Ishikawa (cell line): ENCODE measurements around the gene CPT1B.

Experiments
- CEBPB ChIP-seq: IDR thresholded peaks from 2 replicates; pipeline ENCODE4 v1.6.1; 2012
- CREB1 ChIP-seq: IDR thresholded peaks from 2 replicates; pipeline ENCODE4 v1.6.1; 2012; ENCODE audit warnings: low read depth
- EGR1 ChIP-seq: IDR thresholded peaks from 2 replicates; pipeline ENCODE4 v1.6.1; 2012
- EP300 ChIP-seq: IDR thresholded peaks from 2 replicates; pipeline ENCODE4 v1.6.1; 2012; ENCODE audit warnings: borderline replicate concordance
- FOXM1 ChIP-seq: IDR thresholded peaks from 2 replicates; pipeline ENCODE4 v1.6.1; 2012; ENCODE audit warnings: low read depth, borderline replicate concordance
- MAX ChIP-seq: IDR thresholded peaks from 2 replicates; pipeline ENCODE4 v1.6.1; 2012
- NFIC ChIP-seq: IDR thresholded peaks from 2 replicates; pipeline ENCODE4 v1.6.1; 2012
- RAD21 ChIP-seq: IDR thresholded peaks from 2 replicates; pipeline ENCODE4 v1.6.1; 2012; ENCODE audit warnings: low read depth
- REST ChIP-seq: IDR thresholded peaks from 2 replicates; pipeline ENCODE4 v1.6.1; 2012; ENCODE audit warnings: low read depth, mild to moderate bottlenecking
- TAF1 ChIP-seq: IDR thresholded peaks from 2 replicates; pipeline ENCODE4 v1.6.1; 2012; ENCODE audit warnings: low read depth, mild to moderate bottlenecking
- TCF12 ChIP-seq: IDR thresholded peaks from 2 replicates; pipeline ENCODE4 v1.6.1; 2012; ENCODE audit warnings: low read depth
- TEAD4 ChIP-seq: IDR thresholded peaks from 2 replicates; pipeline ENCODE4 v1.6.1; 2012
- USF1 ChIP-seq: IDR thresholded peaks from 2 replicates; pipeline ENCODE4 v1.6.1; 2012
- YY1 ChIP-seq: IDR thresholded peaks from 2 replicates; pipeline ENCODE4 v1.6.1; 2012; ENCODE audit warnings: low read depth
- ZBTB7A ChIP-seq: IDR thresholded peaks from 2 replicates; pipeline ENCODE4 v1.6.1; 2012; ENCODE audit warnings: low read depth

The CPT1B gene

GRCh38 chr22:50605002-50605612 is 26.9 kb upstream of the CPT1B start:
- TF ChIP-seq CREB1 (no peak), REST (no peak), YY1 (no peak), TCF12 (no peak), EP300 (no peak)

GRCh38 chr22:50604256-50605001 is 26.2 kb upstream of the CPT1B start:
- TF ChIP-seq MAX = no peak
- TF ChIP-seq TCF12 = no peak
- no peak for TF ChIP-seq FOXM1
- TF ChIP-seq NFIC = no peak
- no peak for TF ChIP-seq ZBTB7A
- TF ChIP-seq EP300 = no peak
- no peak for TF ChIP-seq RAD21
- TF ChIP-seq CREB1 = no peak
- TF ChIP-seq YY1 = no peak
- TF ChIP-seq TAF1 = no peak
- TF ChIP-seq REST = no peak
- no peak for TF ChIP-seq TEAD4
- TF ChIP-seq CEBPB = no peak

GRCh38 chr22:50603511-50604255 is 25.5 kb upstream of the CPT1B start:
- no peak for TF ChIP-seq YY1
- no peak for TF ChIP-seq TCF12
- TF ChIP-seq FOXM1 = no peak
- no peak for TF ChIP-seq USF1
- no peak for TF ChIP-seq REST
- TF ChIP-seq CEBPB = no peak
- TF ChIP-seq NFIC = no peak
- TF ChIP-seq MAX = no peak
- TF ChIP-seq EGR1 = no peak
- TF ChIP-seq ZBTB7A = no peak
- no peak for TF ChIP-seq TAF1
- no peak for TF ChIP-seq CREB1
- no peak for TF ChIP-seq EP300
- no peak for TF ChIP-seq RAD21
- TF ChIP-seq TEAD4 = no peak

- TF ChIP-seq RAD21 (no peak), YY1 (no peak), ZBTB7A (no peak), EGR1 (no peak), MAX (no peak), TEAD4 (no peak), USF1 (no peak), CEBPB (no peak), TAF1 (no peak), REST (no peak), EP300 (no peak), FOXM1 (no peak)
These were observed 24.1 kb upstream of the CPT1B start for GRCh38 chr22:50602338-50602700.
